SU-DHL-6 (cell line): ENCODE measurements around the gene COBL.

Experiments
- H2AFZ ChIP-seq: fragments of 200-600 bp; sonication (generic); 2 replicates; pipeline ENCODE4 v1.6.1; 2014; ENCODE audit warnings: low read depth, mild to moderate bottlenecking, moderate library complexity, mixed read lengths, antibody characterized with exemption, low read length; ENCODE audit not compliant: severe bottlenecking
- H3F3A ChIP-seq: fragments of 200-600 bp; shearing (Covaris generic); 2 replicates; pipeline ENCODE4 v1.6.0; 2016; ENCODE audit warnings: antibody characterized with exemption, mild to moderate bottlenecking; ENCODE audit not compliant: insufficient read depth
- H3K27ac ChIP-seq: fragments of 200-600 bp; sonication (generic); 2 replicates; pipeline ENCODE4 v1.5.1; 2016; ENCODE audit warnings: low read depth, mild to moderate bottlenecking, low read length, moderate library complexity, mixed read lengths
- H3K27me3 ChIP-seq: fragments of 200-600 bp; sonication (generic), shearing (Covaris generic); 2 replicates; pipeline ENCODE4 v1.6.0; 2014; ENCODE audit warnings: mild to moderate bottlenecking, low read length
- H3K36me3 ChIP-seq: fragments of 200-600 bp; sonication (generic); 2 replicates; pipeline ENCODE4 v1.6.1; 2014; ENCODE audit warnings: mild to moderate bottlenecking, low read length, mixed read lengths
- H3K4me2 ChIP-seq: fragments of 300-600, 200-600 bp; shearing (Covaris generic), sonication (generic); 2 replicates; pipeline ENCODE4 v1.6.0; 2014; ENCODE audit warnings: low read length, low read depth, mild to moderate bottlenecking; ENCODE audit not compliant: poor library complexity, severe bottlenecking
- H3K4me3 ChIP-seq: fragments of 200-600 bp; sonication (generic); 2 replicates; pipeline ENCODE4 v1.5.1; 2014; ENCODE audit warnings: antibody characterized with exemption, low read length, mild to moderate bottlenecking, mixed read lengths; ENCODE audit not compliant: insufficient read depth, poor library complexity, severe bottlenecking
- H3K79me2 ChIP-seq: fragments of 200-600 bp; sonication (generic); 2 replicates; pipeline ENCODE4 v1.6.1; 2014; ENCODE audit warnings: mild to moderate bottlenecking, low read length, moderate library complexity; ENCODE audit not compliant: insufficient read depth
- H3K9ac ChIP-seq: fragments of 200-600 bp; sonication (generic); 2 replicates; pipeline ENCODE4 v1.7.0; 2014; ENCODE audit warnings: mild to moderate bottlenecking, low read length
- H3K9me2 ChIP-seq: fragments of 200-600 bp; sonication (generic); replicated peaks from 2 replicates; pipeline ENCODE4 v1.6.1; 2014; ENCODE audit warnings: low read length; ENCODE audit not compliant: insufficient read depth
- H3K9me3 ChIP-seq: fragments of 200-600 bp; sonication (generic); 2 replicates; pipeline ENCODE4 v1.6.1; 2014; ENCODE audit warnings: low read length, mixed read lengths; ENCODE audit not compliant: insufficient read depth
- H4K20me1 ChIP-seq: fragments of 200-600 bp; sonication (generic); 2 replicates; pipeline ENCODE4 v1.6.1; 2014; ENCODE audit warnings: low read depth, mild to moderate bottlenecking, antibody characterized with exemption, low read length, moderate library complexity, mixed read lengths
- EZH2phosphoT487 ChIP-seq: fragments of 200-600 bp; sonication (generic), shearing (Covaris generic); conservative IDR thresholded peaks from 2 replicates; pipeline ENCODE4 v1.6.1; 2018; ENCODE audit warnings: mild to moderate bottlenecking, antibody characterized with exemption, low read length, moderate library complexity, mixed read lengths
- TF ChIP-seq, protein P1 (sequence below): fragments of 200-600 bp; sonication (generic); IDR thresholded peaks from one replicate; pipeline ENCODE4 v1.5.1; 2017; ENCODE audit warnings: antibody characterized with exemption, mild to moderate bottlenecking, low read length, moderate library complexity; ENCODE audit not compliant: insufficient read depth, poor library complexity, severe bottlenecking

Gene COBL

DNA sequence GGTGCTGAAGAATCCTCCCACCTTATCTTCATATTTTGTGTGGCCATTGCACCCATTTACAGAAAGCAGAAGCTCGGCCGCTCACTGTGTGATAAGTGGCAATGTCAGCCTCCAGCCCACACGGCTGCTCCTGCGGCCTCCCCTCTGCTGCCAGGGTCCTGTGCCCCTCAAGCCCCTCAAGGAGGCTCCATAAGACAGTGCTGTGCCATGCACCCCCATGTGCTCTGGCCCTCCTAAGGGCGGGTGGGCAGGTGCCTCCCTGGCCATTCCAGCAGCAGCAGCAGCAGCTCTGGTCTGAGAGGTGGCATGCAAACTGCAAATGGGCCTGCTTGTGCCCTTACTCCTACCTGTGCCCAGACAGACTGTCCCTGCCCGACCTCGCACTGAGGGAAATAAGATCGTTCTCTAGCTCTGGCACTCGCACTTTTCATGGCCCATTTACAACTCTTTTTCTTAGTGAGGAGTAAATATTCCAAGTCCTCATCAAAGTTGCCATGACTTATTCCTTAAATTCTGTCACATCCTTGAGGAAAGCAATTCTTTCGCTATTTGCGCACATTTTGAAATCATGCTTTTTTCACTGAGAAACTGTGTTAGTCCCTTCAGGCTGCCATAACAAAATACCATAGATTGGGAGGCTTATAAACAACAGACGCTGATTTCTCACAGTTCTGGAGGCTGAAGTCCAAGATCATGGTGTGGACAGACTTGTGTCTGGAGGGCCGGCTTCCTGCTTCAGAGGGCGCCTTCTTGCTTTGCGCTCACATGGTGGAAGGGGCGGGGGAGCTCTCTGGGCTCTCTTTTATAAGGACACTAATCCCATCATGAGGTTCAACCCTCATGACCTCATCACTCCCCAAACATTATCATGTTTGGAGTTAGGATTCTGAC, 187.8 kb downstream of the COBL start:
- no peak overlapping the region for H2AFZ ChIP-seq
- H3K4me3 ChIP-seq = no peak overlapping the region
- no peak overlapping the region for H3K9ac ChIP-seq
- no peaks in the 10 kb centered on the region for H3K9me2 ChIP-seq
- no peak overlapping the region for H3K4me2 ChIP-seq
- H3K27ac ChIP-seq = no peak overlapping the region
- H3K36me3 ChIP-seq = no peaks in the 10 kb centered on the region
- H4K20me1 ChIP-seq = no peaks in the 10 kb centered on the region
- no peaks in the 10 kb centered on the region for H3F3A ChIP-seq
- no peaks in the 10 kb centered on the region for H3K9me3 ChIP-seq
- no peaks in the 10 kb centered on the region for H3K79me2 ChIP-seq
- H3K27me3 ChIP-seq = no peaks in the 10 kb centered on the region
- TF ChIP-seq, protein P1, sequence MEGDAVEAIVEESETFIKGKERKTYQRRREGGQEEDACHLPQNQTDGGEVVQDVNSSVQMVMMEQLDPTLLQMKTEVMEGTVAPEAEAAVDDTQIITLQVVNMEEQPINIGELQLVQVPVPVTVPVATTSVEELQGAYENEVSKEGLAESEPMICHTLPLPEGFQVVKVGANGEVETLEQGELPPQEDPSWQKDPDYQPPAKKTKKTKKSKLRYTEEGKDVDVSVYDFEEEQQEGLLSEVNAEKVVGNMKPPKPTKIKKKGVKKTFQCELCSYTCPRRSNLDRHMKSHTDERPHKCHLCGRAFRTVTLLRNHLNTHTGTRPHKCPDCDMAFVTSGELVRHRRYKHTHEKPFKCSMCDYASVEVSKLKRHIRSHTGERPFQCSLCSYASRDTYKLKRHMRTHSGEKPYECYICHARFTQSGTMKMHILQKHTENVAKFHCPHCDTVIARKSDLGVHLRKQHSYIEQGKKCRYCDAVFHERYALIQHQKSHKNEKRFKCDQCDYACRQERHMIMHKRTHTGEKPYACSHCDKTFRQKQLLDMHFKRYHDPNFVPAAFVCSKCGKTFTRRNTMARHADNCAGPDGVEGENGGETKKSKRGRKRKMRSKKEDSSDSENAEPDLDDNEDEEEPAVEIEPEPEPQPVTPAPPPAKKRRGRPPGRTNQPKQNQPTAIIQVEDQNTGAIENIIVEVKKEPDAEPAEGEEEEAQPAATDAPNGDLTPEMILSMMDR = no peak
- no peak for TF ChIP-seq EZH2phosphoT487

DNA sequence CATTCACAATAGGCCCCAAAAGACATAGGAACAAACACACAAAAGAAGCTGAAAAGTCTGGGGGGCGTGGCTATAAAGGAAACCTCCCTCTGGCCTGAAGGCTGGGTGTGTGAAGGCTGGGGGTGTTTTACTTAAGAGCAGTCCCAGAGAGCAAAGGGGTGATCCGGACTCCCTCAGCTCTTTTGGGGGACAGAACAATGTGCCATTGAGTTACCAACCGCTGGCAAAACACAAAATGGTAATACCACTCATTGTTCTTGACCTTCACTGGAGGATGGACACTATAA, 189.0 kb downstream of the COBL start:
- no peaks in the 10 kb centered on the region for H3K9me3 ChIP-seq
- H3K36me3 ChIP-seq = no peaks in the 10 kb centered on the region
- H3K79me2 ChIP-seq = no peaks in the 10 kb centered on the region
- no peak overlapping the region for H3K4me3 ChIP-seq
- H3F3A ChIP-seq = no peaks in the 10 kb centered on the region
- no peak overlapping the region for H2AFZ ChIP-seq
- H3K9me2 ChIP-seq = no peaks in the 10 kb centered on the region
- TF ChIP-seq EZH2phosphoT487 = no peak
- TF ChIP-seq, protein P1 = no peak
- H3K9ac ChIP-seq = no peak overlapping the region
- no peaks in the 10 kb centered on the region for H4K20me1 ChIP-seq
- H3K27ac ChIP-seq = no peak overlapping the region
- no peaks in the 10 kb centered on the region for H3K27me3 ChIP-seq
- H3K4me2 ChIP-seq = no peak overlapping the region

DNA sequence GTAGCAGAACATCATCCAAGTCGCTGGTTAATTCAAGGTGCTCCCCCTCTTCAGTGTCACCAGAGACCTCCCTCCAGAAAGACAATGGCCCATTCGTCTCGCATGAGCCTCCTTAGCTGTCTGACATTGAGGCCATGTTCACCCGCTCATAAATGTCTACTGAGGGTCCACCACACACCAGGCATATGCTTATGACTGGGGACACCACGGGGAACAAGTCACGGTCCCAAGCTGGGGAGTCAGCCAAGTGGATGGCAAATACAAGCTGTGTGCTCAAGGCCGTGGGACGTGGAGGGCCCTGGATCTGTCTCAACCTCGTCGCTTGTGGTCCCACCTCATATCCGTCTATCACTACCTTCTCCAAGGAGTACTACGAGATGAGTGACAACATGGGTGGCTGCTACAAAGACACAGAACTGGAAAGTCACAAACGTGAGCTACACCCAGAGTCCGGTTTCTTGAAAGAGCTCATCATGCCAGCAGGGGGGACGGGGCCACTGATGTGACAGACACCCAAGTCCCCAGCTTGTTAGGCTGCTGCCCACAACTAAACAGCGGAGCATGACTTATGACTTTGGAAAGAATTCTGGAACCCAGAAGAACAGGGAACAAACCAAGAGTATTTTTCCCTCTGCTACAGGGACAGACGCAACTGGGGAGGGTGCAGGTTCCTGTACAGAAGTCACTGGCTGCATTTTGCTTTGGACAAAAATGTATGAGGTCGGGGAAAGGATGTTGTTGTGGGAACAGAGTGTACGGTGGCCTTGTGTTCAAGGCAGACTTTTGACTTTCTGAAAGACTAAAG, 189.6 kb downstream of the COBL start:
- no peak overlapping the region for H2AFZ ChIP-seq
- H3K4me2 ChIP-seq = no peak overlapping the region
- no peak overlapping the region for H3K4me3 ChIP-seq
- H3F3A ChIP-seq = no peaks in the 10 kb centered on the region
- H3K9me3 ChIP-seq = no peaks in the 10 kb centered on the region
- H3K36me3 ChIP-seq = no peaks in the 10 kb centered on the region
- no peak overlapping the region for H3K9ac ChIP-seq
- H3K79me2 ChIP-seq = no peaks in the 10 kb centered on the region
- H3K27ac ChIP-seq = no peak overlapping the region
- TF ChIP-seq, protein P1 = no peak
- TF ChIP-seq EZH2phosphoT487 = no peak
- H4K20me1 ChIP-seq = no peaks in the 10 kb centered on the region
- no peaks in the 10 kb centered on the region for H3K27me3 ChIP-seq
- H3K9me2 ChIP-seq = no peaks in the 10 kb centered on the region
